Measurements from ENCODE around the gene SSR3. TPM values are rescaled to one million over a fixed set of nuclear protein-coding genes. Genes with fewer than 3 reads are reported as not detected.

SSR3 gene
- 119 TPM for total RNA-seq
- 100 to 1,000 TPM in 3 of 8 donors, 10 to 100 TPM in 5; 81.2 to 120 (median 93.7) TPM for polyA plus RNA-seq (ENCODE audit: insufficient read depth in 1 of 8, insufficient read length in 8 of 8, low replicate concordance in 1 of 8)
- long read RNA-seq, donor 1, transcript SSR3-201 (5 exons, 3,716 nt), result major isoform, 23 of 24 reads
- long read RNA-seq, donor 1, partial matches to known transcripts, result 0 of 24 reads
- long read RNA-seq, donor 1, other reads (novel, unspliced or antisense), result 0 of 24 reads
- long read RNA-seq, donor 2, transcript SSR3-201 (5 exons, 3,716 nt), result major isoform, 8 of 8 reads
- long read RNA-seq, donor 2, partial matches to known transcripts, result 0 of 8 reads
- long read RNA-seq, donor 2, other reads (novel, unspliced or antisense), result 0 of 8 reads
- long read RNA-seq, donor 3, transcript SSR3-201 (5 exons, 3,716 nt), result major isoform, 51 of 51 reads
- long read RNA-seq, donor 3, partial matches to known transcripts, result 0 of 51 reads
- long read RNA-seq, donor 3, other reads (novel, unspliced or antisense), result 0 of 51 reads
- long read RNA-seq, donor 4, transcript SSR3-201 (5 exons, 3,716 nt), result major isoform, 27 of 35 reads
- long read RNA-seq, donor 4, partial matches to known transcripts, result 5 of 35 reads
- long read RNA-seq, donor 4, other reads (novel, unspliced or antisense), result 0 of 35 reads
- long read RNA-seq, donor 5, transcript SSR3-201 (5 exons, 3,716 nt), result major isoform, 135 of 146 reads
- long read RNA-seq, donor 5, partial matches to known transcripts, result 0 of 146 reads
- long read RNA-seq, donor 5, other reads (novel, unspliced or antisense), result 5 of 146 reads
- long read RNA-seq, donor 6, transcript SSR3-201 (5 exons, 3,716 nt), result major isoform, 65 of 111 reads
- long read RNA-seq, donor 6, partial matches to known transcripts, result 35 of 111 reads
- long read RNA-seq, donor 6, other reads (novel, unspliced or antisense), result 7 of 111 reads
- long read RNA-seq, donor 7, transcript SSR3-201 (5 exons, 3,716 nt), result major isoform, 71 of 114 reads
- long read RNA-seq, donor 7, partial matches to known transcripts, result 37 of 114 reads
- long read RNA-seq, donor 7, other reads (novel, unspliced or antisense), result 0 of 114 reads
- long read RNA-seq, donor 8, transcript SSR3-201 (5 exons, 3,716 nt), result major isoform, 44 of 47 reads
- long read RNA-seq, donor 8, partial matches to known transcripts, result 0 of 47 reads
- long read RNA-seq, donor 8, other reads (novel, unspliced or antisense), result 0 of 47 reads
- long read RNA-seq, donor 9, transcript SSR3-201 (5 exons, 3,716 nt), result major isoform, 30 of 34 reads
- long read RNA-seq, donor 9, partial matches to known transcripts, result 0 of 34 reads
- long read RNA-seq, donor 9, other reads (novel, unspliced or antisense), result 0 of 34 reads
- long read RNA-seq, donor 10, transcript SSR3-201 (5 exons, 3,716 nt), result major isoform, 51 of 68 reads
- long read RNA-seq, donor 10, transcript SSR3-209 (3 exons, 593 nt), result minor isoform, 5 of 68 reads
- long read RNA-seq, donor 10, partial matches to known transcripts, result 8 of 68 reads
- long read RNA-seq, donor 10, other reads (novel, unspliced or antisense), result 0 of 68 reads
- long read RNA-seq, donor 11, transcript SSR3-201 (5 exons, 3,716 nt), result major isoform, 63 of 73 reads
- long read RNA-seq, donor 11, partial matches to known transcripts, result 0 of 73 reads
- long read RNA-seq, donor 11, other reads (novel, unspliced or antisense), result 6 of 73 reads

GRCh38 chr3:156554842-156555687, at the start of gene SSR3:
SSR3 (minus strand) TSS chr3:156555117; CDS start chr3:156555089, 28 bp downstream.
- H3K4me1 ChIP-seq (ENCODE audit: control insufficient read depth, insufficient read depth, low read length), result peaks cover 8% of the 10 kb centered on the region
- under 1% methylated on average over 47 of the region's 60 CpGs for WGBS (ENCODE audit: insufficient coverage)
- peak within 1 kb of the TSS; percentile 92 for H3K27ac ChIP-seq (ENCODE audit: low read length)
- peak within 1 kb of the TSS; percentile 84 for H3K4me3 ChIP-seq (ENCODE audit: low read length)
- peaks cover 12% of the 10 kb centered on the region for H3K36me3 ChIP-seq (ENCODE audit: control insufficient read depth, insufficient read depth, low read length)
- no peaks in the 10 kb centered on the region for H3K9me3 ChIP-seq (replicated peaks; ENCODE audit: control insufficient read depth, low read depth, low read length)
- H3K27me3 ChIP-seq (ENCODE audit: control insufficient read depth, insufficient read depth, low read length), result no peaks in the 10 kb centered on the region
- DNase-seq, result peak; percentile 100

GRCh38 chr3:156604064-156604641, 49.2 kb upstream of the SSR3 start:
- Histone ChIP-seq H3K4me1 (ENCODE audit: control insufficient read depth, insufficient read depth, low read length) (peaks cover 10% of the 10 kb centered on the region), H3K4me3 (ENCODE audit: low read length) (no peak overlapping the region), H3K9me3 (replicated peaks; ENCODE audit: control insufficient read depth, low read depth, low read length) (no peaks in the 10 kb centered on the region), H3K27me3 (ENCODE audit: control insufficient read depth, insufficient read depth, low read length) (no peaks in the 10 kb centered on the region), H3K36me3 (ENCODE audit: control insufficient read depth, insufficient read depth, low read length) (no peaks in the 10 kb centered on the region), H3K27ac (ENCODE audit: low read length) (no peak overlapping the region)
- 100% methylated on average over 2 of the region's 2 CpGs for WGBS (ENCODE audit: insufficient coverage)
- DNase-seq, result no peak

- no CpG with 5 or more reads among the region's 2 CpGs for WGBS (ENCODE audit: insufficient coverage)
- H3K27me3 ChIP-seq (ENCODE audit: control insufficient read depth, insufficient read depth, low read length), result no peaks in the 10 kb centered on the region
- no peak overlapping the region for H3K4me3 ChIP-seq (ENCODE audit: low read length)
- DNase-seq, result no peak
- H3K27ac ChIP-seq (ENCODE audit: low read length), result no peak overlapping the region
- H3K9me3 ChIP-seq (replicated peaks; ENCODE audit: control insufficient read depth, low read depth, low read length), result no peaks in the 10 kb centered on the region
- no peaks in the 10 kb centered on the region for H3K36me3 ChIP-seq (ENCODE audit: control insufficient read depth, insufficient read depth, low read length)
- H3K4me1 ChIP-seq (ENCODE audit: control insufficient read depth, insufficient read depth, low read length), result peaks cover 10% of the 10 kb centered on the region
Observed at GRCh38 chr3:156603379-156604017, 48.6 kb upstream of the SSR3 start.

- Histone ChIP-seq H3K27ac (ENCODE audit: low read length) (no peak overlapping the region), H3K9me3 (replicated peaks; ENCODE audit: control insufficient read depth, low read depth, low read length) (no peaks in the 10 kb centered on the region), H3K36me3 (ENCODE audit: control insufficient read depth, insufficient read depth, low read length) (no peaks in the 10 kb centered on the region), H3K4me1 (ENCODE audit: control insufficient read depth, insufficient read depth, low read length) (peaks cover 10% of the 10 kb centered on the region), H3K4me3 (ENCODE audit: low read length) (no peak overlapping the region), H3K27me3 (ENCODE audit: control insufficient read depth, insufficient read depth, low read length) (no peaks in the 10 kb centered on the region)
- no CpG with 5 or more reads among the region's 2 CpGs for WGBS (ENCODE audit: insufficient coverage)
- no peak for DNase-seq
Observed at GRCh38 chr3:156602424-156602823, 47.5 kb upstream of the SSR3 start.

GRCh38 chr3:156601497-156601896, 46.6 kb upstream of the SSR3 start:
- Histone ChIP-seq H3K27ac (ENCODE audit: low read length) (no peak overlapping the region), H3K4me1 (ENCODE audit: control insufficient read depth, insufficient read depth, low read length) (peaks cover 10% of the 10 kb centered on the region), H3K4me3 (ENCODE audit: low read length) (no peak overlapping the region), H3K9me3 (replicated peaks; ENCODE audit: control insufficient read depth, low read depth, low read length) (no peaks in the 10 kb centered on the region), H3K36me3 (ENCODE audit: control insufficient read depth, insufficient read depth, low read length) (no peaks in the 10 kb centered on the region), H3K27me3 (ENCODE audit: control insufficient read depth, insufficient read depth, low read length) (no peaks in the 10 kb centered on the region)
- no peak for DNase-seq
- WGBS (ENCODE audit: insufficient coverage), result no CpG with 5 or more reads among the region's 3 CpGs

GRCh38 chr3:156600834-156601233, 45.9 kb upstream of the SSR3 start:
- H3K4me1 ChIP-seq (ENCODE audit: control insufficient read depth, insufficient read depth, low read length), result peaks cover 5% of the 10 kb centered on the region
- H3K27me3 ChIP-seq (ENCODE audit: control insufficient read depth, insufficient read depth, low read length), result no peaks in the 10 kb centered on the region
- H3K27ac ChIP-seq (ENCODE audit: low read length), result no peak overlapping the region
- H3K36me3 ChIP-seq (ENCODE audit: control insufficient read depth, insufficient read depth, low read length), result no peaks in the 10 kb centered on the region
- no peaks in the 10 kb centered on the region for H3K9me3 ChIP-seq (replicated peaks; ENCODE audit: control insufficient read depth, low read depth, low read length)
- WGBS (ENCODE audit: insufficient coverage), result no CpG with 5 or more reads among the region's 4 CpGs
- DNase-seq, result no peak
- H3K4me3 ChIP-seq (ENCODE audit: low read length), result no peak overlapping the region

GRCh38 chr3:156599089-156599874, 44.4 kb upstream of the SSR3 start:
- Histone ChIP-seq H3K27me3 (ENCODE audit: control insufficient read depth, insufficient read depth, low read length) (no peaks in the 10 kb centered on the region), H3K9me3 (replicated peaks; ENCODE audit: control insufficient read depth, low read depth, low read length) (no peaks in the 10 kb centered on the region), H3K4me1 (ENCODE audit: control insufficient read depth, insufficient read depth, low read length) (no peaks in the 10 kb centered on the region), H3K4me3 (ENCODE audit: low read length) (no peak overlapping the region), H3K36me3 (ENCODE audit: control insufficient read depth, insufficient read depth, low read length) (no peaks in the 10 kb centered on the region), H3K27ac (ENCODE audit: low read length) (no peak overlapping the region)
- 72% methylated on average over 6 of the region's 9 CpGs for WGBS (ENCODE audit: insufficient coverage)
- no peak for DNase-seq

- Histone ChIP-seq H3K27ac (ENCODE audit: low read length) (no peak overlapping the region), H3K27me3 (ENCODE audit: control insufficient read depth, insufficient read depth, low read length) (no peaks in the 10 kb centered on the region), H3K36me3 (ENCODE audit: control insufficient read depth, insufficient read depth, low read length) (no peaks in the 10 kb centered on the region), H3K9me3 (replicated peaks; ENCODE audit: control insufficient read depth, low read depth, low read length) (no peaks in the 10 kb centered on the region), H3K4me1 (ENCODE audit: control insufficient read depth, insufficient read depth, low read length) (peaks cover 5% of the 10 kb centered on the region), H3K4me3 (ENCODE audit: low read length) (no peak overlapping the region)
- DNase-seq, result no peak
- no CpG with 5 or more reads among the region's 6 CpGs for WGBS (ENCODE audit: insufficient coverage)
Observed at GRCh38 chr3:156598413-156598812, 43.5 kb upstream of the SSR3 start.
